H9 (cell line): ENCODE data around the gene ANO6. TPM values are rescaled to one million over a fixed set of nuclear protein-coding genes. Genes with fewer than 3 reads are reported as not detected.

Source experiments
- DNase-seq: peaks from one replicate; pipeline ENCODE4 v3.0.0-alpha.2; 2017
- H2AFZ ChIP-seq: one replicate; pipeline ENCODE4 v1.6.1; 2013; ENCODE audit warnings: mild to moderate bottlenecking, low read length, control low read depth, moderate library complexity
- H2AK5ac ChIP-seq: 2 replicates; pipeline ENCODE4 v1.6.1; 2013; ENCODE audit warnings: low read length, control low read depth, mixed read lengths; ENCODE audit not compliant: insufficient read length
- H2BK120ac ChIP-seq: one replicate; pipeline ENCODE4 v1.6.1; 2013; ENCODE audit warnings: low read depth, mild to moderate bottlenecking, low read length, control low read depth, inconsistent platforms; ENCODE audit not compliant: poor library complexity, severe bottlenecking
- H2BK12ac ChIP-seq: 2 replicates; pipeline ENCODE4 v1.6.1; 2013; ENCODE audit warnings: low read length, control low read depth, mixed read lengths, low read depth; ENCODE audit not compliant: insufficient read length
- H2BK15ac ChIP-seq: 2 replicates; pipeline ENCODE4 v1.6.1; 2013; ENCODE audit warnings: low read depth, low read length, control low read depth
- H2BK20ac ChIP-seq: one replicate; pipeline ENCODE4 v1.6.1; 2013; ENCODE audit warnings: low read depth, mild to moderate bottlenecking, low read length, control low read depth, inconsistent platforms; ENCODE audit not compliant: poor library complexity, severe bottlenecking
- H2BK5ac ChIP-seq: 2 replicates; pipeline ENCODE4 v1.6.1; 2013; ENCODE audit warnings: low read length, control low read depth, mixed read lengths; ENCODE audit not compliant: insufficient read length
- H3K14ac ChIP-seq: 2 replicates; pipeline ENCODE4 v1.6.1; 2013; ENCODE audit warnings: low read length, control low read depth; ENCODE audit not compliant: insufficient read depth
- H3K18ac ChIP-seq: 2 replicates; pipeline ENCODE4 v1.6.1; 2013; ENCODE audit warnings: low read depth, mild to moderate bottlenecking, mixed read lengths, low read length, control low read depth; ENCODE audit not compliant: insufficient read length
- H3K23ac ChIP-seq: 2 replicates; pipeline ENCODE4 v1.6.1; 2013; ENCODE audit warnings: low read length, control low read depth, mixed read lengths, low read depth; ENCODE audit not compliant: insufficient read length
- H3K23me2 ChIP-seq: 2 replicates; pipeline ENCODE4 v1.6.1; 2013; ENCODE audit warnings: low read depth, mild to moderate bottlenecking, mixed read lengths, low read length, control low read depth; ENCODE audit not compliant: insufficient read length, poor library complexity, severe bottlenecking
- H3K27ac ChIP-seq: 2 replicates; pipeline ENCODE4 v1.5.1; 2013; ENCODE audit warnings: low read length, control low read depth, mixed read lengths, low read depth; ENCODE audit not compliant: insufficient read length
- H3K27me3 ChIP-seq: 2 replicates; pipeline ENCODE4 v1.6.1; 2013; ENCODE audit warnings: low read length, control low read depth, inconsistent platforms; ENCODE audit not compliant: insufficient read depth
- H3K4ac ChIP-seq: 2 replicates; pipeline ENCODE4 v1.6.1; 2013; ENCODE audit warnings: low read depth, mild to moderate bottlenecking, control low read depth, inconsistent platforms, low read length, moderate library complexity
- H3K4me1 ChIP-seq: 2 replicates; pipeline ENCODE4 v1.6.1; 2013; ENCODE audit warnings: low read length, control low read depth, inconsistent platforms; ENCODE audit not compliant: insufficient read depth
- H3K4me2 ChIP-seq: 2 replicates; pipeline ENCODE4 v1.6.1; 2013; ENCODE audit warnings: low read length, control low read depth, mixed read lengths; ENCODE audit not compliant: insufficient read length, insufficient read depth
- H3K56ac ChIP-seq: 2 replicates; pipeline ENCODE4 v1.6.1; 2013; ENCODE audit warnings: low read depth, mild to moderate bottlenecking, mixed read lengths, low read length, control low read depth; ENCODE audit not compliant: insufficient read length
- H3K79me1 ChIP-seq: 2 replicates; pipeline ENCODE4 v1.6.1; 2013; ENCODE audit warnings: low read depth, mild to moderate bottlenecking, moderate library complexity, low read length, control low read depth, inconsistent platforms; ENCODE audit not compliant: insufficient read depth, poor library complexity, severe bottlenecking
- H3K79me2 ChIP-seq: 2 replicates; pipeline ENCODE4 v1.6.1; 2013; ENCODE audit warnings: low read length, control low read depth, inconsistent platforms; ENCODE audit not compliant: insufficient read depth
- H3K9ac ChIP-seq: 2 replicates; pipeline ENCODE4 v1.6.1; 2013; ENCODE audit warnings: low read length, control low read depth, mixed read lengths; ENCODE audit not compliant: insufficient read length; ENCODE audit errors: extremely low read depth
- H3K9me3 ChIP-seq: one replicate; pipeline ENCODE4 v1.6.1; 2013; ENCODE audit warnings: low read depth, low read length, inconsistent platforms; ENCODE audit not compliant: control insufficient read depth
- H3T11ph ChIP-seq: one replicate; pipeline ENCODE4 v1.6.1; 2013; ENCODE audit warnings: mild to moderate bottlenecking, low read length, control low read depth, inconsistent platforms
- H4K20me1 ChIP-seq: one replicate; pipeline ENCODE4 v1.6.1; 2013; ENCODE audit not compliant: control insufficient read depth, insufficient read length, insufficient read depth
- H4K5ac ChIP-seq: 2 replicates; pipeline ENCODE4 v1.6.1; 2013; ENCODE audit warnings: low read depth, mild to moderate bottlenecking, mixed read lengths, low read length, control low read depth; ENCODE audit not compliant: insufficient read length
- H4K8ac ChIP-seq: replicated peaks from 2 replicates; pipeline ENCODE4 v1.6.1; 2013; ENCODE audit warnings: low read length, control low read depth, mixed read lengths, low read depth; ENCODE audit not compliant: insufficient read length
- H4K91ac ChIP-seq: 2 replicates; pipeline ENCODE4 v1.6.1; 2013; ENCODE audit warnings: low read depth, mild to moderate bottlenecking, moderate library complexity, mixed read lengths, low read length, control low read depth; ENCODE audit not compliant: insufficient read length
- H3K27ac Mint-ChIP-seq, 3 experiments: 2 replicates in 2 of 3; 3 replicates in 1 of 3; pipeline ENCODE4 v1.8.0; 2020 to 2021; ENCODE audit warnings: mixed read lengths in 3 of 3, mild to moderate bottlenecking in 1 of 3, moderate library complexity in 1 of 3
- H3K27me3 Mint-ChIP-seq: 2 replicates; pipeline ENCODE4 v1.8.0; 2021; ENCODE audit warnings: low read depth, mild to moderate bottlenecking, moderate library complexity, mixed read lengths
- H3K36me3 Mint-ChIP-seq, 3 experiments: 2 replicates in 2 of 3; 3 replicates in 1 of 3; pipeline ENCODE4 v1.8.0; 2020 to 2021; ENCODE audit warnings: low read depth in 3 of 3, mixed read lengths in 3 of 3; ENCODE audit not compliant: insufficient read depth in 1 of 3
- H3K4me1 Mint-ChIP-seq, 2 experiments: 2 replicates each; pipeline ENCODE4 v1.8.0; 2020; ENCODE audit warnings: mixed read lengths in 2 of 2
- H3K4me3 Mint-ChIP-seq, 2 experiments: 2 replicates in 1 of 2; 3 replicates in 1 of 2; pipeline ENCODE4 v1.8.0; 2020 to 2021; ENCODE audit warnings: mild to moderate bottlenecking in 2 of 2, mixed read lengths in 2 of 2, moderate library complexity in 1 of 2
- H3K9me3 Mint-ChIP-seq, 2 experiments: 2 replicates in 1 of 2; 3 replicates in 1 of 2; pipeline ENCODE4 v1.8.0; 2020; ENCODE audit warnings: mild to moderate bottlenecking in 2 of 2, mixed read lengths in 2 of 2, moderate library complexity in 1 of 2
- WGBS: extraction: QIAGEN DNeasy Blood & Tissue Kit; methylation state at CpG from one replicate; pipeline ENCODE4 v1.1.7; 2013; ENCODE audit warnings: missing lambda C conversion rate, low lambda C conversion rate, mixed read lengths; ENCODE audit not compliant: insufficient read length; ENCODE audit errors: extremely low coverage; 5-methylcytosine and 5-hydroxymethylcytosine counted together
- total RNA-seq: library from RNA; stranded (reverse); gene quantifications from 2 replicates; pipeline ENCODE4 v1.2.1, GENCODE V29; 2021
- TF ChIP-seq, protein P1 (sequence below): fragments of 200-600 bp; sonication (generic); conservative IDR thresholded peaks from 3 replicates; pipeline ENCODE4 v1.8.0; 2021; ENCODE audit warnings: antibody characterized with exemption, mild to moderate bottlenecking

The ANO6 gene
- total RNA-seq, 1 experiment from 2014 or later = 24.3 TPM

DNA sequence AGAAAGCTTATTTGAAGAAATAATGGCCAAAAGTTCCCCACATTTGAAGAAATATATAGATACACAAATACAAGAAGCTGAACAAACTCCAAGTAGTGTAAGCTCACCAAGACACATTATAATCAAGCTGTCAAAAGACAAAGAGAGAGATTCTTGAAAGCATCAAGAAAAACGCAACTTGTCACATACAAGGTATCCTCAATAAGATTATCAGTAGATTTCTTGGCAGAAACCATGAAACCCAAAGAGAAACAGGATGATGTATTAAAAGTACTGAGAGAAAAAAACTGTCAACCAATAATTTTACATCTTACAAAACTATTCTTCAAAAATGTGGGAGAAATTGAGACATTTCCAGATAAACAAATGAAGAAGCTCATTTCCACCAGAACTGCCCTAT, 263.0 kb downstream of the ANO6 start:
- Histone ChIP-seq H2AFZ (no peak overlapping the region), H3T11ph (no peak overlapping the region), H3K27me3 (no peaks in the 10 kb centered on the region), H3K79me1 (no peaks in the 10 kb centered on the region), H4K91ac (no peak overlapping the region), H2BK15ac (no peak overlapping the region), H4K5ac (no peak overlapping the region), H2BK5ac (no peak overlapping the region), H3K23ac (no peak overlapping the region), H3K4me2 (no peak overlapping the region), H3K23me2 (no peaks in the 10 kb centered on the region), H3K27ac (no peak overlapping the region), H2BK20ac (no peak overlapping the region), H4K8ac (no peak overlapping the region), H3K9me3 (no peaks in the 10 kb centered on the region), H3K56ac (no peak overlapping the region), H3K14ac (no peak overlapping the region), H3K18ac (no peak overlapping the region), H2BK120ac (no peak overlapping the region), H3K79me2 (no peaks in the 10 kb centered on the region), H3K9ac (no peak overlapping the region), H4K20me1 (no peaks in the 10 kb centered on the region), H3K4ac (no peak overlapping the region), H2BK12ac (no peak overlapping the region), H3K4me1 (no peaks in the 10 kb centered on the region), H2AK5ac (no peak overlapping the region)
- no peak for DNase-seq
- Mint-ChIP-seq H3K4me1 (0 out of 4 replicates have a peak, but pooled peaks cover 0 to 3% of the 10 kb centered on the region in 2 experiments), H3K9me3 (peaks cover 12 to 16% of the 10 kb centered on the region in 2 experiments), H3K27ac (no peak overlapping the region), H3K27me3 (0 out of 2 replicates have a peak, but pooled peaks cover 2% of the 10 kb centered on the region), H3K36me3 (peaks cover 4 to 12% (median 6%) of the 10 kb centered on the region in 3 experiments), H3K4me3 (no peak overlapping the region)
- WGBS = no CpG with 5 or more reads among the region's 1 CpG
- TF ChIP-seq, protein P1, sequence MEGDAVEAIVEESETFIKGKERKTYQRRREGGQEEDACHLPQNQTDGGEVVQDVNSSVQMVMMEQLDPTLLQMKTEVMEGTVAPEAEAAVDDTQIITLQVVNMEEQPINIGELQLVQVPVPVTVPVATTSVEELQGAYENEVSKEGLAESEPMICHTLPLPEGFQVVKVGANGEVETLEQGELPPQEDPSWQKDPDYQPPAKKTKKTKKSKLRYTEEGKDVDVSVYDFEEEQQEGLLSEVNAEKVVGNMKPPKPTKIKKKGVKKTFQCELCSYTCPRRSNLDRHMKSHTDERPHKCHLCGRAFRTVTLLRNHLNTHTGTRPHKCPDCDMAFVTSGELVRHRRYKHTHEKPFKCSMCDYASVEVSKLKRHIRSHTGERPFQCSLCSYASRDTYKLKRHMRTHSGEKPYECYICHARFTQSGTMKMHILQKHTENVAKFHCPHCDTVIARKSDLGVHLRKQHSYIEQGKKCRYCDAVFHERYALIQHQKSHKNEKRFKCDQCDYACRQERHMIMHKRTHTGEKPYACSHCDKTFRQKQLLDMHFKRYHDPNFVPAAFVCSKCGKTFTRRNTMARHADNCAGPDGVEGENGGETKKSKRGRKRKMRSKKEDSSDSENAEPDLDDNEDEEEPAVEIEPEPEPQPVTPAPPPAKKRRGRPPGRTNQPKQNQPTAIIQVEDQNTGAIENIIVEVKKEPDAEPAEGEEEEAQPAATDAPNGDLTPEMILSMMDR = no peak
